GM10266 (cell line): ENCODE data around the gene FMNL2.

Source experiments
- DNase-seq: peaks from one replicate; pipeline ENCODE4 v3.0.0; 2012; ENCODE audit errors: extremely low spot score
- TF ChIP-seq, protein P1 (sequence below): IDR thresholded peaks from 2 replicates; pipeline ENCODE4 v1.5.1; 2012; ENCODE audit warnings: mild to moderate bottlenecking, low read depth; ENCODE audit not compliant: control insufficient read depth, insufficient read depth; ENCODE audit errors: missing control alignments

FMNL2 gene

DNA sequence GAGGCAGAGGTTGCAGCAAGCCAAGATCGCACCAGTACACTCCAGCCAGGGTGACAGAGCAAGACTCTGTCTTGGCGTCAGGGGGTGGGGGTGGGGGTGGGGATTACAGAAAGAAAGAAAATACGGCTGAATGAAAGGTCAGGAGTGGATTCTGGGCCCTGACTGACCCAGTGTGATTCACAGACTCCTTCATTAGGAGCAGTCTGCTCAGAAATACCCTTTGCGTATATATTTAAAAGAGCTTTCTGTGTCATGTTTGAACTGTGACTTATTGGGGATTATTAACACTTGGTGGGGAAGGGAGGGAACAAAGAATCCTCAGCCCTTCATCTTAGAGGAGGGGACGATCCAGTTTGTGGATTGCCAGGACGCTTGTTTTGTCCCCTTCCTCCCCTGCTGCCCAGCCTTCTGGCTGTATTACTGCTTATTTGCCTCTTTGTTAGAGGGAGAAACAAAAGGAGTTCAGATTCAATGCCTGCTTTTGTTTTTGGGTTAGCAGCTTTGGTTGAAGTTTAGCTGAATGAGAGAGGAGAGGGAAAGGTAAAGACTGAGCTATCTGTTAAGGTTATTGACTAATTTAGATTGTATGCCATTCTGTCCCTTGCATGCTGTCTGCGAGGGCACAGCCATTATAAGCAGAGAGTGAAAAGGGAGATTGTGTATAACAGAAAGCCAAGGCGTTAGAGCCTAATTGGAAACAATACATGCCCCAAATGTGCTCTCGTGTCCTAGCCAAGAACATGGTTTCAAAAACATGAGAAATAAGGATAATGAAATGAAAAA is 118.3 kb downstream of the FMNL2 start:
- TF ChIP-seq, protein P1, sequence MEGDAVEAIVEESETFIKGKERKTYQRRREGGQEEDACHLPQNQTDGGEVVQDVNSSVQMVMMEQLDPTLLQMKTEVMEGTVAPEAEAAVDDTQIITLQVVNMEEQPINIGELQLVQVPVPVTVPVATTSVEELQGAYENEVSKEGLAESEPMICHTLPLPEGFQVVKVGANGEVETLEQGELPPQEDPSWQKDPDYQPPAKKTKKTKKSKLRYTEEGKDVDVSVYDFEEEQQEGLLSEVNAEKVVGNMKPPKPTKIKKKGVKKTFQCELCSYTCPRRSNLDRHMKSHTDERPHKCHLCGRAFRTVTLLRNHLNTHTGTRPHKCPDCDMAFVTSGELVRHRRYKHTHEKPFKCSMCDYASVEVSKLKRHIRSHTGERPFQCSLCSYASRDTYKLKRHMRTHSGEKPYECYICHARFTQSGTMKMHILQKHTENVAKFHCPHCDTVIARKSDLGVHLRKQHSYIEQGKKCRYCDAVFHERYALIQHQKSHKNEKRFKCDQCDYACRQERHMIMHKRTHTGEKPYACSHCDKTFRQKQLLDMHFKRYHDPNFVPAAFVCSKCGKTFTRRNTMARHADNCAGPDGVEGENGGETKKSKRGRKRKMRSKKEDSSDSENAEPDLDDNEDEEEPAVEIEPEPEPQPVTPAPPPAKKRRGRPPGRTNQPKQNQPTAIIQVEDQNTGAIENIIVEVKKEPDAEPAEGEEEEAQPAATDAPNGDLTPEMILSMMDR, result no peak
- DNase-seq, result no peak

DNA sequence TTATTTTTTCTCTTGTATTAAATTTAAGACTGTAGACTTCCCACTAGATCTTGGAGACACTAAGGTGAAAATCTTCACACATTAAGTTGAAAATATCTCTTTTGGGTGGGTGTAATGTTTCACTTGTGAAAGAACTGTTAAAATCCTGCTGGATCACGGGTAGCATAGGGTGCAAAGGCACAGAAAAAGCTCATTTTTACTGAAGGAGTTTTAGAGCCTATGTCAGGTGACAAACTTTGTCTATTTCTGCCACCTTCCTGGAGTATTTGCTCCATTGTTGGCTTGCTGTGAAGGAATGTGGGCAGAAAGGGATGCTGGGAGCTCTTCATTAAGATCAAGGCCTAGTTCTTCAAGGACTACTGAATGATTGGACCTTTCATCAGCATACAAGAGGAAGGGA is 119.4 kb downstream of the FMNL2 start:
- TF ChIP-seq, protein P1, result no peak
- no peak for DNase-seq

- DNase-seq, result no peak
- TF ChIP-seq, protein P1, result no peak
Observed at GRCh38 chr2:152454960-152455359, 120.0 kb downstream of the FMNL2 start.

- TF ChIP-seq, protein P1, result no peak
- DNase-seq, result no peak
Observed at GRCh38 chr2:152455738-152456137, 120.8 kb downstream of the FMNL2 start.

DNA sequence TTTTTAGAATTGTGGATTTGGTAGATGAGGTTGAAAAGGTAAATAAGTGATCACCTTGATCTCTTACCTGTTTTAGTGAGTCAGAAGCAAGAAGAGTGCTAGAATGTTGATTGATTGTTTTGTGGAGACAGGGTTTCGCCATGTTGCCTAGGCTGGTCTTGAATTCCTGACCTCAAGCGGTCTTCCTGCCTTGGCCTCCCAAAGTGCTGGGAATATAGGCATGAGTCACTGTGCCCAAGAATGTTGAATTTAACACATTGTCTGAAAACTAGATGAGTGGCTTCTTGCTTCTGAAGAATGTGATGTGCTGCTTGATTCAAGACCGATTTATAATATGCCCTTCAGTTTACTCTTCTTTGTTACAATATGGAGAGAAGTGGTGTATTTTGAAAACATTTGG is 121.3 kb downstream of the FMNL2 start:
- TF ChIP-seq, protein P1, result no peak
- no peak for DNase-seq

DNA sequence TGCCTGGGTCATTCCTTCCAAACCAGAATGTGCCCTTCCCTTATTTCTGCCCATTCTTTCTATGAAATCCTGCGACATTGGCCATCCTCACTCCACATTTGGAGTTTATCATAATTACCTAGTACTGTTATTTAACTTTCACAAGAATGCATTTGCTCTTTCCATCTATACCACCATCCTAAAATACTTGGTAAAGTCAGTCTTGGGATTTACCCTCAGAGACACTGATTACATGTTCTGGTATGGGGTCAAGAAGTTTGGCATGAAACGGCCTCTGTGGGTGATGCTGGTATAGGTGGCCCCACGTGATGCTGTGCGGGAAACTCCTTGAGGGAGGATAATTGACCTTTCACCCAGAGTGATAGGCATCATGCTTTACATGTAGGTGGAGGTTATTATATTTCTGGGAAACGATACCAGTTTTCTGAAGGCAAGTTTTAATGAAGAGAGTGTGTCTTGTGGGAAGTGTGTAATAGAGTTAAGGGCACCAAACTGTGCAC is 123.5 kb downstream of the FMNL2 start:
- no peak for DNase-seq

DNA sequence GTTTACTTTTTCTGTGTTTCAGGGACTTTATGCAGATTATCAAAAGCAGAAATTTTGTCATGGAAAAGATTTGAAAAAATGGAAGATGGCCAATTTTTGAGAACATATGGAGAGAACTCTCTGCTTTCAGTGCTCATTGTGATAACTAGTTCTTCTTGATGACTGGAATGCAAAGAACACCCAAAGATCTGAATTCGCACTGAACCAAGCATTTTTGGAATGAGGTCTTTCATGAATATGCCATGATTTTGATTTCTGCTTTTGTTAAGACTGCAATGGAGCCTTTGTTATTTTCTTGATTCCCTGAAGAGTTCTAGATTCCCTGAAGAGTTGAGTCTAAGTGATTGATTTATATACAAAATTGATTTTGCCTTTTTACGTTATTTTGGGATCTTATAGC is 124.1 kb downstream of the FMNL2 start:
- TF ChIP-seq, protein P1, result no peak
- no peak for DNase-seq

More for the DNA sequence above, 123.5 kb downstream of the FMNL2 start:
- TF ChIP-seq, protein P1, result no peak
